GM18517 (cell line): Measurements from ENCODE around the gene INTS1.
"Not testable (repeated sequence)": the region's sequence is repeated elsewhere in the genome, so short reads cannot be mapped to it uniquely, and the experiment has no call there.

Experiments used
- ATAC-seq: cut with Tn5 transposase; IDR thresholded peaks from one replicate; pipeline ENCODE4 v1.9.1; 2021; ENCODE audit warnings: mild to moderate bottlenecking, moderate library complexity; ENCODE audit not compliant: unreplicated experiment

INTS1 gene

GRCh38 chr7:1449501-1449900, 54.7 kb downstream of the INTS1 start:
- no peak for ATAC-seq

GRCh38 chr7:1448958-1449357, 55.2 kb downstream of the INTS1 start:
- no peak for ATAC-seq

GRCh38 chr7:1447551-1448244, 56.5 kb downstream of the INTS1 start:
- ATAC-seq = no peak

GRCh38 chr7:1447112-1447511, 57.1 kb downstream of the INTS1 start:
- ATAC-seq = no peak

DNA sequence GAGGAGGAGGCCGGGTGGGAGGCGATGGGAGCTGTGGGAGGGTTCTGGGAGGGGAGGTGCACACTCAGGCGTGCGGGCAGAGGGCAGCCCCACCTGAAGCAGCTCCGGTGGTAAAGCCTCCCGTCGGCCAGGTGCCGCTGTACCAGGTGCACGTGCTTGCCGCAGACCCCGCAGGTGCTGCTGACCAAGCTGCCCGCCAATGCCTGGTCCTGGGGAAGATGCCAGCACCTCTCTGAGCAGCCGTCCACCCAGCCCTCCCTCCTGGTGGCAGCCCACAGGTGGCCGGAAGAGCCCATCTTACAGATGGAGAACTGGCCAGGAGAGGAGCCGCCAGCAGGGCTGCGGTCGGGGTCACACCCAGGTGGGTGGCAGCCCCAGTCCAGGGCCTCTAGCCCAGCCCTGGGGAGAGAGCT, 57.6 kb downstream of the INTS1 start:
- no peak for ATAC-seq

- ATAC-seq = not testable (repeated sequence)
Observed at GRCh38 chr7:1446026-1446425, 58.2 kb downstream of the INTS1 start.

DNA sequence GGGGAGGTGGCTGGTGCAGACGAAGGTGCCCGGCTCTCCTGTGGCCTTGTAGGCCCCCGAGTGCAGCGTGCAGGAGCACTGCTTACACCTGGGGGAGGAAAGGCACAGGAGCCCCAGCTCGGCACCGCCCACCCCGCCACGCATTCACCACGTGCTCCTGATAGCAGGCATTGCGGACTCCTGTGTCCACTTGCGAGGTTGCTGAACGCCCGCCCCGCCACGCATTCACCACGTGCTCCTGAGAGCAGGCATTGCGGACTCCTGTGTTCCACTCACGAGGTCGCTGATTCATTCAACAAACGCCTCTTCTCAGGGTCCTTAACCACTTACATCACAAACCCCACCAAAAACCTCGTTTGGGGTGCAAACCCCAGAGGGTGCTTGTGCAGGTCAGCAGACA, 58.8 kb downstream of the INTS1 start:
- no peak for ATAC-seq

GRCh38 chr7:1444925-1445322, 59.3 kb downstream of the INTS1 start:
- ATAC-seq = no peak

- no peak for ATAC-seq
Observed at GRCh38 chr7:1444214-1444924, 59.8 kb downstream of the INTS1 start.

DNA sequence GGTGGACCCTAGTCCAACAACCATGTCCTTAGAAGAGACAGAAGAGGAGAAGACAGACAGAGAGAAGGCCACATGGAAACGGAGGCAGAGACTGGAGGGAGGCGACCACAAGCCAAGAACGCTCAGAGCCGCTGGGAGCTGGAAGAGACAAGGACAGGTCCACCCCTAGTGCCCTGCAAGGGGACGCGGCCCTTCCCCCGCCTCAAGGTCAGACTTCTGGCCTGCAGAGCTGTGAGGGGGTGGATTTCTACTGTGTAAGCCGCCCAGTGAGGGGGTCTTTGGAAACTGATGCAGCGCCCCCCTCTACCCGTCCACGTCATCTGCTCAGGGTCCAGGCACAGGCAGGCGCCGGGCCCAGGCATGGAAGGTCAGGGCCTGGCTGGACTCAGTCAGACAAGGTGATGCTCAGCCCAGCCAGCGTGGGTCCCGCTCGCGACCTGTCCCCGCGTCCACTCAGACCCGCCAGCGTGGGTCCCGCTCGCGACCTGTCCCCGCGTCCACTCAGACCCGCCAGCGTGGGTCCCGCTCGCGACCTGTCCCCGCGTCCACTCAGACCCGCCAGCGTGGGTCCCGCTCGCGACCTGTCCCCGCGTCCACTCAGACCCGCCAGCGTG, 60.5 kb downstream of the INTS1 start:
- not testable (repeated sequence) for ATAC-seq

DNA sequence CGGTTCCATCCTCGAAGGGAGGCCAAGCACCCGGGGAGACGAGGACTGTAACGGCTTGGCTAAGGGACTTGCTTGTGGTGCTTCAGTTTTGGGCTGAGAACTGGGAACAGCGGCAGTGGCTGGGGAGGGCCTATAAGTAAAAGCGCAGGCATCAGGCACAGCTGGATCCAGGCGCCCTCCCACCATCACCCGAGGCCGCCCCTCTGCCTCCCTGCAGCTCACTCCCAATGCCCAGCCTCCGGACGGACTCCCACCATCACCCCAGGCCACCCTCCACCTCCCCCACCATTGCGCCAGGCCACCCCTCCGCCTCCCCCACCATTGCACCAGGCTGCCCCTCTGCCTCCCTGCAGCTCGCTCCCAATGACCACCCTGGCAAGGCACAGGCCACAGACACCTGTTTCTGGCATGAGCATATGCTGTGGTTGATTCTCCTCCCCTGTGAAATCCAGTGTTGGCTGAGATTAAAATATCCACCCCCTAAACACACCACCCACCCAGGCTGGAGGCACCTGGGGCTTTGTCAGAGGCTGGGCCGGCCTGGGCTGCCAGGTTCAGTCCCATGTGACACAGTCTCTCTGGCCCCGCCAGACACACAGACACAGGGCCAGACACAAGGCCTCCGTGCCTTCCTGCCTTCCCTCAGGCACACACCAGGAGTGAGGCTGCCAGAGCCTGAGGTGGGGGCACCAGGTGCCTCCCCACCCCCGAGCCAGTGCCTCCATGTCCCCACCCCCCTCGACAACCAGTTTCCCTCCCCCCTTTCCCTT, 61.6 kb downstream of the INTS1 start:
- no peak for ATAC-seq

GRCh38 chr7:1441615-1442354, 62.4 kb downstream of the INTS1 start:
- no peak for ATAC-seq

GRCh38 chr7:1440620-1441019, 63.6 kb downstream of the INTS1 start:
- ATAC-seq = no peak

- ATAC-seq = no peak
Observed at GRCh38 chr7:1439373-1440363, 64.5 kb downstream of the INTS1 start.

DNA sequence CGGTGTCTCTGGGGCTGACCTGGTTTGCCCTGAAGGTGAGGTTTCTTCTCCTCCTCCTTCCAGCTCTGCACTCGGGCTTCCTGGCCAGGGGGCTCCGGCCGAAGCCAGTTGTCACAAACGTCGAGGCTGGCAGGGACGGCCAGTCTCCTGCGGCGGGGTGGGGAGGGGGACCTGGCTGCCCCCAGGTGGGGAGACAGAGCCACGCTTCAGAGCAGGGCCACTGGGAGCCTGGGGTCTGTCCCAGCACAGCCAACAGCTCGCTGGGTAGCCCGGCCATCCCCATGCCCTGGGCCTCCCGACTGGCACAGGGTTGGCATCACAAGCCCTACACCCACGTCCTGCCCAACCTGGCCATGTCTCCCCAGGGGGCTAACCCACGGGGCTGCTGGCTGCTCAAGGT, 65.4 kb downstream of the INTS1 start:
- ATAC-seq = no peak

DNA sequence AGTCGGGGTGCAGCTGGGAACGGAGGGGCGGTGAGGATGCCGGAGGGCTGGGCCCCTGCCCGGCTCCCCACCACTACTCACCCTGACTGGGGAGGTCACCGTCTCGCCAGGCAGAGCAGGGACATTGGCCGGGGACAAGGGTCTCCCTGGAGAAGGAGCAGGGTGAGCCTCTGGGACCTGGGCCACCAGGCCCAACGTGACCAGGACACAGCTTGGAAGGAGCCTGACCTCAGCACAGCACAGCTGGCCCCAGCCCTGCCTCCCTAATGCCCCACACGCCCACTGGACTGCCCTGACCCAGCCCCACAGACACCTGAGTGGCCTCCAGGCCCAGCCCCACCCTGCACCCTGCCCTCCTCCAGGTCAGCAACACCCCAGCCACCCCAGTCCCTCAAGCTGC, 66.0 kb downstream of the INTS1 start:
- ATAC-seq = no peak

DNA sequence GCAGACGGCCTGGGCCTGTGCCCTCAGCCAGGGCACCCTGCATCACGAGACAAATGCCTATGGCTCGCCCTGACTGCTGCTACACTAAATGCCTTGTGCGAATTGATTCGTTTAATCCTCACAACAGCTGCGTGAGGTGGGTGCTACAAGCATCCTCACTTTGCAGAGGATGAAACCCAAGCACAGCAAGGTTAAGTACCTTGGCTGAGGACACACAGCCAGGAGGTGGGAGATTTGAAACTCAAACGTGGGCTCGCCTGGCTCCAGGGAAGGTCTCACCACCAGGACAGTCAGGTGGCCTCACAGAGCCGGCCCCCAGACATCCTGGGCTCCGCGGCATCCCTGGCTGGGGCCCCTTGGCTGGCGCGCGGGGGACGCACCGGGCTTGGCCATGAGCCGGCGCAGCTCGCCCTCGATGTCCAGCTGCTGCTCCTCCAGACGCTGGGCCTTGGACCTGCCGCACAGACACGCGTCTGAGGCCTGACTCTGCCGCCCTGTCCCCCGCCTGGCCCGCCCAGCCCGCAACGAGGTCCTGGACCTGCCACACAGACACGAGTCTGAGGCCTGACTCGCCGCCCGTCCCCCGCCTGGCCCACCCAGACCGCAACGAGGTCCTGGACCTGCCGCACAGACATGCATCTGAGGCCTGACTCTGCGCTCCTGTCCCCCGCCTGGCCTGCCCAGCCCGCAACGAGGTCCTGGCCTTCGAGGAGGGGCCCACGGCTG, 66.9 kb downstream of the INTS1 start:
- no peak for ATAC-seq

- no peak for ATAC-seq
Observed at GRCh38 chr7:1436608-1437007, 67.6 kb downstream of the INTS1 start.
